Inferior parietal cortex (tissue), 1 donor: Measurements from ENCODE around the gene MATN4.
A peak's percentile ranks its signal among the peaks of the same experiment; 100 is the strongest.

Experiments used
- DNase-seq: peaks from one replicate; pipeline ENCODE4 v3.0.0-alpha.2; 2016; ENCODE audit errors: extremely low spot score

Gene MATN4

GRCh38 chr20:45340951-45341350, 32.9 kb upstream of the MATN4 start:
- DNase-seq, result no peak

- no peak for DNase-seq
These were observed 32.2 kb upstream of the MATN4 start for GRCh38 chr20:45340236-45340847.

- no peak for DNase-seq
These were observed 31.7 kb upstream of the MATN4 start for GRCh38 chr20:45339799-45340198.

- no peak for DNase-seq
These were observed 31.0 kb upstream of the MATN4 start for GRCh38 chr20:45339084-45339483.

GRCh38 chr20:45338121-45339030, 30.3 kb upstream of the MATN4 start:
- no peak for DNase-seq

- DNase-seq, result no peak
These were observed 29.4 kb upstream of the MATN4 start for GRCh38 chr20:45337367-45338120.

- no peak for DNase-seq
These were observed 28.6 kb upstream of the MATN4 start for GRCh38 chr20:45336530-45337366.

- DNase-seq, result no peak
These were observed 22.4 kb upstream of the MATN4 start for GRCh38 chr20:45330476-45330875.

GRCh38 chr20:45329497-45330319, 21.6 kb upstream of the MATN4 start:
- DNase-seq, result no peak

GRCh38 chr20:45328451-45328850, 20.4 kb upstream of the MATN4 start:
- no peak for DNase-seq

GRCh38 chr20:45325371-45325770, 17.3 kb upstream of the MATN4 start:
- no peak for DNase-seq

- DNase-seq, result no peak
These were observed 15.6 kb upstream of the MATN4 start for GRCh38 chr20:45323731-45324130.

- DNase-seq, result peak; percentile 83
These were observed 14.9 kb upstream of the MATN4 start for GRCh38 chr20:45322952-45323383.

- no peak for DNase-seq
These were observed 13.0 kb upstream of the MATN4 start for GRCh38 chr20:45320948-45321595.

GRCh38 chr20:45318948-45319347, 10.8 kb upstream of the MATN4 start:
- DNase-seq, result no peak

GRCh38 chr20:45318386-45318939, 10.4 kb upstream of the MATN4 start:
- DNase-seq, result no peak

GRCh38 chr20:45317826-45318225, 9.7 kb upstream of the MATN4 start:
- DNase-seq, result no peak

- no peak for DNase-seq
These were observed 8.3 kb upstream of the MATN4 start for GRCh38 chr20:45316150-45317080.

- DNase-seq, result no peak
These were observed 7.6 kb upstream of the MATN4 start for GRCh38 chr20:45315672-45316071.
